ENCODE results near the gene CKAP2L. TPM values are rescaled to one million over a fixed set of nuclear protein-coding genes. Genes with fewer than 3 reads are reported as not detected.

Gene CKAP2L
- total RNA-seq, 1 experiment from 2014 or later, result 23.3 TPM

DNA sequence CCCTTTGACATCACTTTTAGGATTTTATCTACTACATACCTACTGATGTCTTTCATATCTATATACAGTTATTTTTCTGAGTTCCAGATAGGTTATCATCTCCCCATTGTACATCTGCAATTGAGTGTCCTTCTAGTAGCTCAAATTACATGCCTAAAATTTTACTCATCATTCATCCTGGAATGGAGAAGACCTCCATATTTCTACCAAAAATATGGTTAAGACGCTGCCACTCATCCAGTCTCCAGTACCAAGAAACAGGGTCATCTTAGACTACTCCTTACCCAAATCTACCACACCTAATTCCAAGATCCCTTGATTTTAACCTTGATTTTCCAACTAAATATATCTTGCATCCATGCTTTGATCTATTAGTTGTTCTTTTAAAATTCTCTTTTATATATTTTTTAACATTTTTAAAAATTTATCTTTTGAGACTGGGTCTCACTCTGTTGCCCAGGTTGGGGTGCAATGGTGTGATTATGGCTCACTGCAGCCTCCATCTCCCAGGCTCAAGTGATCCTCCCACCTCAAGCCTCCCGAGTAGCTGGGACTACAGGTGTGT is 8.6 kb upstream of the CKAP2L start:
- no peaks in the 10 kb centered on the region for H3K4me1 ChIP-seq (ENCODE audit: insufficient read depth, low read length)
- no peak overlapping the region for H2BK5ac ChIP-seq (ENCODE audit: insufficient read length, low read length)
- H3K9me3 ChIP-seq (ENCODE audit: control insufficient read depth, low read depth, low read length), result no peaks in the 10 kb centered on the region
- no peaks in the 10 kb centered on the region for H3K79me2 ChIP-seq (ENCODE audit: insufficient read depth, low read length)
- no peak overlapping the region for H4K91ac ChIP-seq (ENCODE audit: insufficient read length, low read depth, low read length)
- no peak overlapping the region for H3T11ph ChIP-seq (ENCODE audit: low read length)
- H4K5ac ChIP-seq (ENCODE audit: insufficient read length, low read depth, low read length), result no peak overlapping the region
- H2BK20ac ChIP-seq (ENCODE audit: low read depth, low read length, poor library complexity, severe bottlenecking), result no peak overlapping the region
- H3K14ac ChIP-seq (ENCODE audit: insufficient read depth, low read length), result no peak overlapping the region
- H3K4ac ChIP-seq (ENCODE audit: low read depth, low read length), result no peak overlapping the region
- no peak for TF ChIP-seq CTCF (conservative IDR thresholded peaks at IDR 0.05)
- H4K20me1 ChIP-seq (ENCODE audit: control insufficient read depth, insufficient read depth, insufficient read length), result no peaks in the 10 kb centered on the region
- H2BK120ac ChIP-seq (ENCODE audit: low read depth, low read length, poor library complexity, severe bottlenecking), result no peak overlapping the region
- H3K9me3 Mint-ChIP-seq, result no peaks in the 10 kb centered on the region
- no peak overlapping the region for H3K4me2 ChIP-seq (ENCODE audit: insufficient read depth, insufficient read length, low read length)
- no peak overlapping the region for H2BK12ac ChIP-seq (ENCODE audit: insufficient read length, low read depth, low read length)
- H3K23me2 ChIP-seq (ENCODE audit: insufficient read length, low read depth, low read length, poor library complexity, severe bottlenecking), result no peaks in the 10 kb centered on the region
- no peak overlapping the region for H3K9ac ChIP-seq (ENCODE audit: extremely low read depth, insufficient read length, low read length)
- H2BK15ac ChIP-seq (ENCODE audit: low read depth, low read length), result no peak overlapping the region
- DNase-seq, result no peak
- H3K4me1 Mint-ChIP-seq, result peaks cover 8 to 10% of the 10 kb centered on the region in 2 experiments; a peak in 3 of 4 replicates
- no CpG with 5 or more reads among the region's 2 CpGs for WGBS (ENCODE audit: extremely low coverage, insufficient read length, low lambda C conversion rate)
- no peak overlapping the region for H3K56ac ChIP-seq (ENCODE audit: insufficient read length, low read depth, low read length)
- no peaks in the 10 kb centered on the region for H3K27me3 ChIP-seq (ENCODE audit: insufficient read depth, low read length)
- H3K27ac Mint-ChIP-seq, result no peak overlapping the region
- no peak overlapping the region for H3K23ac ChIP-seq (ENCODE audit: insufficient read length, low read depth, low read length)
- H3K27ac ChIP-seq (ENCODE audit: insufficient read length, low read depth, low read length), result no peak overlapping the region
- no peak overlapping the region for H3K18ac ChIP-seq (ENCODE audit: insufficient read length, low read depth, low read length)
- H4K8ac ChIP-seq (replicated peaks; ENCODE audit: insufficient read length, low read depth, low read length), result no peak overlapping the region
- H3K36me3 Mint-ChIP-seq (ENCODE audit: insufficient read depth in 1 of 3, low read depth in 3 of 3), result peaks cover 0 to 10% (median 0%) of the 10 kb centered on the region in 3 experiments; a peak in 1 of 7 replicates
- no peak overlapping the region for H2AK5ac ChIP-seq (ENCODE audit: insufficient read length, low read length)
- H2AFZ ChIP-seq (ENCODE audit: low read length), result no peak overlapping the region
- no peaks in the 10 kb centered on the region for H3K27me3 Mint-ChIP-seq (ENCODE audit: low read depth)
- no peaks in the 10 kb centered on the region for H3K79me1 ChIP-seq (ENCODE audit: insufficient read depth, low read depth, low read length, poor library complexity, severe bottlenecking)
- H3K4me3 Mint-ChIP-seq, result no peak overlapping the region
